Osteoblast (primary cell): ENCODE data around the gene NOL12. TPM values are rescaled to one million over a fixed set of nuclear protein-coding genes. Genes with fewer than 3 reads are reported as not detected.

Experiments
- DNase-seq: peaks from one replicate; pipeline ENCODE4 v3.0.0; 2011; ENCODE audit warnings: low spot score, mixed read lengths; ENCODE audit not compliant: insufficient read length; ENCODE audit errors: missing footprints
- H2AFZ ChIP-seq: 2 replicates; pipeline ENCODE4 v1.6.0; 2011; ENCODE audit warnings: mild to moderate bottlenecking, low read length
- H3K27ac ChIP-seq: 2 replicates; pipeline ENCODE4 v1.5.1; 2011; ENCODE audit warnings: mild to moderate bottlenecking, low read depth, low read length, moderate library complexity
- H3K27me3 ChIP-seq: 2 replicates; pipeline ENCODE4 v1.6.0; 2012; ENCODE audit warnings: mild to moderate bottlenecking, control low read depth, inconsistent platforms, low read length, moderate library complexity; ENCODE audit not compliant: insufficient read depth
- H3K36me3 ChIP-seq: 2 replicates; pipeline ENCODE4 v1.5.1; 2011; ENCODE audit warnings: mild to moderate bottlenecking, low read length, control low read depth, moderate library complexity; ENCODE audit not compliant: insufficient read depth
- H3K4me1 ChIP-seq: 2 replicates; pipeline ENCODE4 v1.5.1; 2011; ENCODE audit warnings: mild to moderate bottlenecking, low read length, control low read depth, moderate library complexity; ENCODE audit not compliant: insufficient read depth
- H3K4me2 ChIP-seq: 2 replicates; pipeline ENCODE4 v1.6.0; 2011; ENCODE audit warnings: mild to moderate bottlenecking, low read length; ENCODE audit not compliant: insufficient read depth
- H3K4me3 ChIP-seq: fragments of 200-600 bp; sonication (generic); 3 replicates; pipeline ENCODE4 v1.5.1; 2012; ENCODE audit warnings: mild to moderate bottlenecking, low read length, inconsistent platforms; ENCODE audit not compliant: insufficient read depth
- H3K79me2 ChIP-seq: 2 replicates; pipeline ENCODE4 v1.6.0; 2012; ENCODE audit warnings: mild to moderate bottlenecking, low read length, control low read depth, inconsistent platforms; ENCODE audit not compliant: insufficient read depth
- H3K9me3 ChIP-seq: 2 replicates; pipeline ENCODE4 v1.5.1; 2011; ENCODE audit warnings: low read depth, low read length, control low read depth
- H4K20me1 ChIP-seq: 2 replicates; pipeline ENCODE4 v1.6.0; 2012; ENCODE audit warnings: mild to moderate bottlenecking, low read length, control low read depth; ENCODE audit not compliant: insufficient read depth
- CTCF ChIP-seq: IDR thresholded peaks from 2 replicates; pipeline ENCODE4 v1.5.1; 2011; ENCODE audit warnings: mild to moderate bottlenecking, low read depth, low read length, moderate library complexity; ENCODE audit errors: extremely low read depth
- total RNA-seq: library from RNA; depleted of rRNA; stranded (reverse); fragments of >200 nt; gene quantifications from 2 replicates; pipeline ENCODE4 v1.2.3, GENCODE V29; 2012

NOL12 gene
- total RNA-seq, 1 donor, result 9.0 TPM

GRCh38 chr22:37739035-37739434 is 52.9 kb downstream of the NOL12 start:
- H3K79me2 ChIP-seq, result no peaks in the 10 kb centered on the region
- peaks cover 43% of the 10 kb centered on the region for H3K4me1 ChIP-seq
- no peak overlapping the region for H3K27ac ChIP-seq
- H4K20me1 ChIP-seq, result no peaks in the 10 kb centered on the region
- H2AFZ ChIP-seq, result peak overlapping the region; percentile 54
- TF ChIP-seq CTCF, result peak; percentile 29
- H3K4me2 ChIP-seq, result no peak overlapping the region
- DNase-seq, result peak; percentile 98
- no peaks in the 10 kb centered on the region for H3K27me3 ChIP-seq
- H3K36me3 ChIP-seq, result no peaks in the 10 kb centered on the region
- no peaks in the 10 kb centered on the region for H3K9me3 ChIP-seq
- no peak overlapping the region for H3K4me3 ChIP-seq

GRCh38 chr22:37739611-37740049 is 53.5 kb downstream of the NOL12 start:
- Histone ChIP-seq H4K20me1 (no peaks in the 10 kb centered on the region), H3K9me3 (no peaks in the 10 kb centered on the region), H3K36me3 (no peaks in the 10 kb centered on the region), H2AFZ (peak overlapping the region; percentile 54), H3K79me2 (no peaks in the 10 kb centered on the region), H3K4me3 (no peak overlapping the region), H3K27me3 (no peaks in the 10 kb centered on the region), H3K4me1 (peaks cover 44% of the 10 kb centered on the region), H3K27ac (no peak overlapping the region), H3K4me2 (no peak overlapping the region)
- TF ChIP-seq CTCF, result no peak
- no peak for DNase-seq

GRCh38 chr22:37740455-37741311 is 54.5 kb downstream of the NOL12 start:
- H3K79me2 ChIP-seq, result peaks cover 6% of the 10 kb centered on the region
- no peaks in the 10 kb centered on the region for H3K9me3 ChIP-seq
- H3K27ac ChIP-seq, result no peak overlapping the region
- no peak for TF ChIP-seq CTCF
- H3K4me3 ChIP-seq, result no peak overlapping the region
- DNase-seq, result no peak
- H3K4me2 ChIP-seq, result no peak overlapping the region
- no peaks in the 10 kb centered on the region for H3K36me3 ChIP-seq
- H3K27me3 ChIP-seq, result no peaks in the 10 kb centered on the region
- H4K20me1 ChIP-seq, result no peaks in the 10 kb centered on the region
- H3K4me1 ChIP-seq, result peaks cover 50% of the 10 kb centered on the region
- H2AFZ ChIP-seq, result no peak overlapping the region

- DNase-seq, result peak; percentile 97
- Histone ChIP-seq H4K20me1 (no peaks in the 10 kb centered on the region), H3K36me3 (no peaks in the 10 kb centered on the region), H3K27me3 (no peaks in the 10 kb centered on the region), H3K4me1 (peaks cover 50% of the 10 kb centered on the region), H2AFZ (no peak overlapping the region), H3K79me2 (peaks cover 8% of the 10 kb centered on the region), H3K4me2 (no peak overlapping the region), H3K9me3 (no peaks in the 10 kb centered on the region), H3K27ac (peak overlapping the region; percentile 59), H3K4me3 (no peak overlapping the region)
- TF ChIP-seq CTCF, result no peak
These were observed 55.2 kb downstream of the NOL12 start for GRCh38 chr22:37741312-37741795.
